H1 (cell line): Measurements from ENCODE around the gene NEBL. TPM values are rescaled to one million over a fixed set of nuclear protein-coding genes. Genes with fewer than 3 reads are reported as not detected.

ENCODE experiments used
- CTCF ChIA-PET: fragments of 300-600 bp; sonication (Branson Sonifier 250); formaldehyde crosslinking; loops from one replicate; lab custom pipeline; 2021; ENCODE audit not compliant: partially characterized antibody; lab: Charles Lee
- POLR2A ChIA-PET: fragments of 300-600 bp; sonication (Branson Sonifier 250); formaldehyde crosslinking; loops from one replicate; lab custom pipeline; 2021; ENCODE audit warnings: inconsistent platforms; ENCODE audit not compliant: partially characterized antibody; lab: Charles Lee
- DNase-seq, 2 experiments: peaks; one replicate each; pipeline versions ENCODE4 v3.0.0 to v3.0.0-alpha.2; 2010 to 2022; ENCODE audit warnings: low spot score in 2 of 2, low read depth in 1 of 2, mixed read lengths in 1 of 2
- FAIRE-seq: peaks from 2 replicates; lab custom pipeline; 2011; peaks lifted over from hg19 to GRCh38; lab: Jason Lieb, UNC
- H2AFZ ChIP-seq: 2 replicates; pipeline ENCODE4 v1.8.1; 2012; ENCODE audit warnings: low read length, inconsistent platforms
- H2AK5ac ChIP-seq: 2 replicates; pipeline ENCODE4 v1.6.1; 2013; ENCODE audit warnings: low read depth, low read length
- H2BK120ac ChIP-seq: replicated peaks from 2 replicates; pipeline ENCODE3; 2013; ENCODE audit warnings: low read depth, low read length, inconsistent platforms
- H2BK12ac ChIP-seq: 2 replicates; pipeline ENCODE4 v1.6.1; 2013; ENCODE audit warnings: low read depth, low read length
- H2BK15ac ChIP-seq: 2 replicates; pipeline ENCODE4 v1.6.1; 2013; ENCODE audit warnings: low read length
- H2BK20ac ChIP-seq: 2 replicates; pipeline ENCODE4 v1.6.1; 2013; ENCODE audit warnings: low read length
- H2BK5ac ChIP-seq: 2 replicates; pipeline ENCODE4 v1.6.1; 2013; ENCODE audit warnings: low read depth, low read length
- H3K14ac ChIP-seq: 2 replicates; pipeline ENCODE4 v1.6.1; 2013; ENCODE audit warnings: inconsistent platforms; ENCODE audit not compliant: insufficient read length
- H3K18ac ChIP-seq: 2 replicates; pipeline ENCODE4 v1.6.1; 2013; ENCODE audit warnings: low read length; ENCODE audit errors: extremely low read depth
- H3K23ac ChIP-seq: 2 replicates; pipeline ENCODE4 v1.6.1; 2013; ENCODE audit warnings: inconsistent platforms; ENCODE audit not compliant: insufficient read length
- H3K23me2 ChIP-seq: 2 replicates; pipeline ENCODE4 v1.6.1; 2013; ENCODE audit warnings: low read depth, low read length
- H3K27ac ChIP-seq: 2 replicates; pipeline ENCODE4 v1.6.1; 2011; ENCODE audit warnings: low read depth, low read length, inconsistent platforms
- H3K27me3 ChIP-seq, 4 experiments: replicated peaks in 1 of 4; 1 replicate in 1 of 4; 2 replicates in 3 of 4; pipeline versions ENCODE4 v1.6.1 to v1.8.1; 2011 to 2013; ENCODE audit warnings: low read length in 3 of 4, mild to moderate bottlenecking in 3 of 4, inconsistent platforms in 2 of 4, mixed read lengths in 2 of 4, moderate library complexity in 1 of 4; ENCODE audit not compliant: control insufficient read depth in 3 of 4, insufficient read depth in 3 of 4; ENCODE audit errors: extremely low read depth in 1 of 4
- H3K36me3 ChIP-seq, 4 experiments: 2 replicates each; pipeline versions ENCODE4 v1.6.1 to v1.8.1; 2011 to 2013; ENCODE audit warnings: mild to moderate bottlenecking in 4 of 4, low read length in 3 of 4, moderate library complexity in 2 of 4, control low read depth in 1 of 4, inconsistent platforms in 1 of 4; ENCODE audit not compliant: insufficient read depth in 4 of 4, control insufficient read depth in 2 of 4
- H3K4ac ChIP-seq: replicated peaks from 2 replicates; pipeline ENCODE3; 2013; ENCODE audit warnings: low read length, low read depth, mixed read lengths, inconsistent platforms; ENCODE audit not compliant: insufficient read length
- H3K4me1 ChIP-seq, 4 experiments: replicated peaks in 1 of 4; 1 replicate in 1 of 4; 2 replicates in 3 of 4; pipeline versions ENCODE4 v1.6.1 to v1.8.1; 2011 to 2013; ENCODE audit warnings: low read length in 3 of 4, inconsistent platforms in 2 of 4, mixed read lengths in 1 of 4; ENCODE audit not compliant: insufficient read depth in 4 of 4, control insufficient read depth in 3 of 4
- H3K4me2 ChIP-seq, 2 experiments: 2 replicates each; pipeline versions ENCODE4 v1.6.1 to v1.8.1; 2011 to 2013; ENCODE audit warnings: low read depth in 2 of 2, low read length in 2 of 2, control low read depth in 1 of 2, inconsistent platforms in 1 of 2, mild to moderate bottlenecking in 1 of 2; ENCODE audit not compliant: insufficient read depth in 1 of 2
- H3K4me3 ChIP-seq, 4 experiments: fragments of 200-600, 300-600 bp in 1 of 4; sonication (generic), shearing (Covaris generic), sonication (Bioruptor Twin) in 1 of 4; 2 replicates each; pipeline versions ENCODE4 v1.5.1 to v1.8.1; 2011 to 2016; ENCODE audit warnings: low read length in 4 of 4, low read depth in 3 of 4, control low read depth in 2 of 4, inconsistent platforms in 2 of 4, mild to moderate bottlenecking in 2 of 4, mixed read lengths in 1 of 4, moderate library complexity in 1 of 4; ENCODE audit not compliant: insufficient read depth in 2 of 4; ENCODE audit errors: extremely low read depth in 1 of 4
- H3K56ac ChIP-seq: replicated peaks from 2 replicates; pipeline ENCODE3; 2013; ENCODE audit warnings: low read depth, mild to moderate bottlenecking, mixed read lengths, low read length, inconsistent platforms; ENCODE audit not compliant: insufficient read length
- H3K79me1 ChIP-seq: 2 replicates; pipeline ENCODE4 v1.6.1; 2013; ENCODE audit warnings: low read depth, low read length, control low read depth
- H3K79me2 ChIP-seq, 2 experiments: 2 replicates each; pipeline versions ENCODE4 v1.6.1 to v1.8.1; 2012 to 2013; ENCODE audit warnings: low read length in 2 of 2, mild to moderate bottlenecking in 2 of 2, inconsistent platforms in 1 of 2; ENCODE audit not compliant: insufficient read depth in 2 of 2, control insufficient read depth in 1 of 2
- H3K9ac ChIP-seq, 4 experiments: replicated peaks in 1 of 4; 1 replicate in 1 of 4; 2 replicates in 3 of 4; pipeline versions ENCODE4 v1.6.1 to v1.8.1; 2011 to 2013; ENCODE audit warnings: low read depth in 3 of 4, low read length in 3 of 4, control low read depth in 2 of 4, mild to moderate bottlenecking in 2 of 4, moderate library complexity in 2 of 4, inconsistent platforms in 1 of 4; ENCODE audit errors: extremely low read depth in 1 of 4
- H3K9me3 ChIP-seq, 2 experiments: 2 replicates each; pipeline versions ENCODE4 v1.6.1 to v1.8.1; 2012 to 2013; ENCODE audit warnings: mild to moderate bottlenecking in 2 of 2, moderate library complexity in 2 of 2, control low read depth in 1 of 2, inconsistent platforms in 1 of 2, low read depth in 1 of 2, low read length in 1 of 2, mixed read lengths in 1 of 2; ENCODE audit not compliant: insufficient read depth in 2 of 2
- H4K20me1 ChIP-seq, 2 experiments: replicated peaks in 1 of 2; 2 replicates each; pipeline versions ENCODE3 to v1.8.1; 2011 to 2013; ENCODE audit warnings: inconsistent platforms in 2 of 2, low read length in 2 of 2, mild to moderate bottlenecking in 1 of 2; ENCODE audit not compliant: insufficient read depth in 2 of 2, control insufficient read depth in 1 of 2
- H4K5ac ChIP-seq: 2 replicates; pipeline ENCODE4 v1.6.1; 2013; ENCODE audit warnings: low read length, low read depth, mixed read lengths, inconsistent platforms; ENCODE audit not compliant: insufficient read length
- H4K8ac ChIP-seq: 2 replicates; pipeline ENCODE4 v1.8.0; 2013; ENCODE audit warnings: mild to moderate bottlenecking, moderate library complexity, low read length, inconsistent platforms; ENCODE audit not compliant: insufficient read depth; ENCODE audit errors: extremely low read depth
- H4K91ac ChIP-seq: replicated peaks from 2 replicates; pipeline ENCODE3; 2013; ENCODE audit warnings: low read length, mixed read lengths, inconsistent platforms; ENCODE audit not compliant: insufficient read length
- ATF2 ChIP-seq: IDR thresholded peaks from 2 replicates; pipeline ENCODE4 v1.6.1; 2012; ENCODE audit warnings: low read length, inconsistent platforms
- FOSL1 ChIP-seq: IDR thresholded peaks from 2 replicates; pipeline ENCODE4 v1.6.1; 2011; ENCODE audit warnings: mild to moderate bottlenecking, low read depth, low read length, moderate library complexity; ENCODE audit not compliant: insufficient read depth
- GABPA ChIP-seq: IDR thresholded peaks from 2 replicates; pipeline ENCODE4 v1.6.1; 2011; ENCODE audit warnings: mild to moderate bottlenecking, low read length, moderate library complexity, borderline replicate concordance; ENCODE audit not compliant: insufficient read depth
- KDM1A ChIP-seq: fragments of 200-600, 300-600 bp; sonication (generic); IDR thresholded peaks from 2 replicates; pipeline ENCODE4 v1.7.1; 2016; ENCODE audit warnings: mild to moderate bottlenecking, low read length, borderline replicate concordance
- KDM5A ChIP-seq: fragments of 200-600 bp; IDR thresholded peaks from 2 replicates; pipeline ENCODE4 v1.7.1; 2012; ENCODE audit warnings: mild to moderate bottlenecking, low read length, inconsistent platforms, mixed read lengths
- MAFK ChIP-seq: IDR thresholded peaks from 2 replicates; pipeline ENCODE4 v1.6.1; 2012; ENCODE audit warnings: low read depth, mild to moderate bottlenecking, improper control_type of control experiment, low read length
- RXRA ChIP-seq: IDR thresholded peaks from 2 replicates; pipeline ENCODE4 v1.6.1; 2011; ENCODE audit warnings: low read depth, mild to moderate bottlenecking, low read length, moderate library complexity; ENCODE audit not compliant: insufficient read depth
- SIRT6 ChIP-seq: IDR thresholded peaks from one replicate; pipeline ENCODE4 v1.7.1; 2012; ENCODE audit warnings: low read length, inconsistent platforms
- SIX5 ChIP-seq: IDR thresholded peaks from 2 replicates; pipeline ENCODE4 v1.6.1; 2011; ENCODE audit warnings: mild to moderate bottlenecking, low read depth, low read length
- TAF7 ChIP-seq: optimal IDR thresholded peaks from 2 replicates; pipeline ENCODE3; 2011; ENCODE audit warnings: low read depth, mild to moderate bottlenecking, inconsistent platforms, low read length, moderate library complexity, borderline replicate concordance
- WGBS, 2 experiments: shearing (Covaris generic) in 1 of 2; methylation state at CpG; one replicate each; pipeline versions ENCODE4 v1.1.6 to v1.1.7; 2013 to 2015; ENCODE audit warnings: low lambda C conversion rate in 2 of 2, mixed read lengths in 2 of 2, inconsistent platforms in 1 of 2, low coverage in 1 of 2, missing lambda C conversion rate in 1 of 2; ENCODE audit not compliant: insufficient replicate concordance in 2 of 2, insufficient coverage in 1 of 2, insufficient read length in 1 of 2; ENCODE audit errors: extremely low coverage in 1 of 2, missing lambda C conversion rate in 1 of 2; 5-methylcytosine and 5-hydroxymethylcytosine counted together
- polyA plus RNA-seq, 7 experiments: library from polyadenylated mRNA; depleted of rRNA in 3 of 7; stranded (reverse) in 5 of 7; unstranded in 2 of 7; fragments of >200 nt in 5 of 7; fragments of 200-250 nt in 2 of 7; gene quantifications; 1 replicate in 5 of 7; 2 replicates in 1 of 7; 4 replicates in 1 of 7; pipeline versions ENCODE4 v1.2.1 to v1.2.3, GENCODE V29; 2011 to 2013; ENCODE audit warnings: missing spikeins in 2 of 7, mixed read lengths in 2 of 7
- total RNA-seq: library from RNA; stranded (reverse); fragmentation: NEBNext Ultra II Directional; extraction: Animal tissue kit (Norgen Biotek cat#: 25700); gene quantifications from 2 replicates; pipeline ENCODE4 v1.2.1, GENCODE V29; 2021

The NEBL gene
- total and polyA plus RNA-seq, 2 of the 8 experiments (the other 6 are each of a cell fraction or from before 2014, with no cell fraction given) = 7.5 to 10.5 TPM

GRCh38 chr10:20809631-20810030 lies 87.5 kb downstream of the NEBL start (continued):
- TF ChIP-seq FOSL1 = no peak

DNA sequence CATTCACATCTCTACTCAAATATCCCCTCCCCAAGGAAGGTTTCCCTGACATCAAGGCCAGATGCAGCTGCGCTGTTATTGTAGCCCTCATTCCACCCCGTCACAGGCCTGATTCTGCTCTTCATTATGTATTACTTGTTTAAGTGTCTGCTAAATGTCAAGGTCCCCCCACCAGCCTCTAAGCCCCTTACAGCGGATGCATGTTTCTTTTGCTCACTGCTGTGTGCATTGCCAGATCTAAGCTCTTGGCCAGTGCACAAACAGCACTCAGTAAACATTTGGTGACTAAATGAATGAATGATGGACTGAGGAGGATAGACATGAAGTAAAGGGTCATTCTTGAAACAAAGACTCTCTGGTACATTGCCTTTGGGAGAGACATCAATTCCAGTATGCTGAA lies 90.6 kb downstream of the NEBL start:
- Histone ChIP-seq H2BK12ac (no peak overlapping the region), H4K91ac (no peak overlapping the region), H3K27me3 (no peaks in the 10 kb centered on the region), H3K14ac (no peak overlapping the region), H3K56ac (no peak overlapping the region), H3K36me3 (no peaks in the 10 kb centered on the region), H2AK5ac (no peak overlapping the region), H3K23ac (no peak overlapping the region), H3K79me1 (no peaks in the 10 kb centered on the region), H3K27ac (no peak overlapping the region), H3K9ac (no peak overlapping the region), H2BK120ac (no peak overlapping the region), H2BK5ac (no peak overlapping the region), H3K4me1 (no peaks in the 10 kb centered on the region), H4K8ac (no peak overlapping the region), H4K5ac (no peak overlapping the region), H3K4me2 (no peak overlapping the region), H4K20me1 (no peaks in the 10 kb centered on the region), H3K79me2 (no peaks in the 10 kb centered on the region), H3K9me3 (no peaks in the 10 kb centered on the region), H3K4me3 (no peak overlapping the region), H2BK15ac (no peak overlapping the region), H2AFZ (no peak overlapping the region), H3K18ac (no peak overlapping the region), H3K23me2 (no peaks in the 10 kb centered on the region), H2BK20ac (no peak overlapping the region), H3K4ac (no peak overlapping the region)
- POLR2A ChIA-PET = no interaction called here
- FAIRE-seq = no peak
- CTCF ChIA-PET = no interaction called here
- WGBS, 2 experiments = 90% methylated on average over 3 of the region's 3 CpGs; no CpG with 5 or more reads in 1 of the 2 experiments
- DNase-seq = no peak
- TF ChIP-seq RXRA = no peak
- no peak for TF ChIP-seq SIX5
- no peak for TF ChIP-seq SIRT6
- no peak for TF ChIP-seq TAF7
- no peak for TF ChIP-seq KDM1A
- TF ChIP-seq GABPA = no peak
- TF ChIP-seq KDM5A = no peak
- no peak for TF ChIP-seq FOSL1
- no peak for TF ChIP-seq MAFK
- TF ChIP-seq ATF2 = no peak
